Measurements from ENCODE around the gene MEIKIN.

- TF ChIP-seq CTCF (IDR thresholded peaks at IDR 0.05) (no peak), POLR2A (IDR thresholded peaks at IDR 0.05; ENCODE audit: low read depth) (no peak), EP300 (IDR thresholded peaks at IDR 0.05) (no peak)
These were observed 173.8 kb downstream of the MEIKIN start for GRCh38 chr5:131771692-131772091.

Measured in esophagus muscularis mucosa (tissue), 4 donors.